ENCODE data around the gene MPC1L.

MPC1L gene

DNA sequence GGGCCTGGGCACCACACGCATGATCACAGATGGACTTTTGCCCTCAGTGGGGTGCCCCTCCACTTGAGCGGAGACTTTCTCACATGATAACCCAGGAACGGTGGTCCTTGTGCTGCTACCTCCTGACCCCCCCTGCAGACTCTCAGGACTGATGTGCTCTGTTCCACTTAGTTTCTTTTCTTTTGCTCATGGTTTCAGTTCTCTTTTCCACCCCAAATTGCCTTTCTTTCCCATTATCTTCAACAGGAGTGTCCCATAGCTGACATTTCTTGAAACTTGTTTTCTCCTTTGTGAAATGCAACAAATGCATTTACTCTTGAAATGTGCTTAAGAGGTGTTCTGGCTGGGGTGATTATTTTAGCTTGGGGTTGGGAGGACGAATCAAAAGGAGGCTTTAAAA is 9.0 kb downstream of the MPC1L start:
- DNase-seq = no peak

DNA sequence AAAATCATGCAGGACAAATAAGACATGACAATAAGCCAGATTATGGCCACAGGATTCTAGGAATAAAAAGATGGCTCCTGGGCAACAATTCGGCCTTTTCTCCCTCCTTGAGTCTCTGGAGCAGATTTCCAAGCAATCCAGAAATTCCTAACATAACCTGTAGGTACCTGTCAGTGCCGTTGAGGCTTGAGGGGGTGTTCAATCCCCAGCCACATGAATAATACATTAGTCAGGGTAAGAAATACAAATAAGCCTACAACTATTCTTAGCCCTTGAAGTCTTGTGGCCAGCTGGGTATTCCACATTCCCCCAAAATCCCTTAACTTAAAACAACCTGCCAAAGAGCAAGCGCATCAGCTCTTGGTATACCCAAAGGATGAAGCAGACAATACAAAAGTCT is 14.5 kb downstream of the MPC1L start:
- DNase-seq = no peak

GRCh38 chrX:40644176-40644575 is 20.9 kb downstream of the MPC1L start:
- DNase-seq = no peak

GRCh38 chrX:40644821-40645358 is 21.7 kb downstream of the MPC1L start:
- DNase-seq = no peak

GRCh38 chrX:40646489-40647306 is 23.5 kb downstream of the MPC1L start:
- no peak for DNase-seq

GRCh38 chrX:40647307-40648197 is 24.3 kb downstream of the MPC1L start, which contains the start of gene CXorf38:
Gene CXorf38 (minus strand): TSS chrX:40647561. CDS start chrX:40647520, 41 bp downstream.
- DNase-seq = peak; percentile 64

DNA sequence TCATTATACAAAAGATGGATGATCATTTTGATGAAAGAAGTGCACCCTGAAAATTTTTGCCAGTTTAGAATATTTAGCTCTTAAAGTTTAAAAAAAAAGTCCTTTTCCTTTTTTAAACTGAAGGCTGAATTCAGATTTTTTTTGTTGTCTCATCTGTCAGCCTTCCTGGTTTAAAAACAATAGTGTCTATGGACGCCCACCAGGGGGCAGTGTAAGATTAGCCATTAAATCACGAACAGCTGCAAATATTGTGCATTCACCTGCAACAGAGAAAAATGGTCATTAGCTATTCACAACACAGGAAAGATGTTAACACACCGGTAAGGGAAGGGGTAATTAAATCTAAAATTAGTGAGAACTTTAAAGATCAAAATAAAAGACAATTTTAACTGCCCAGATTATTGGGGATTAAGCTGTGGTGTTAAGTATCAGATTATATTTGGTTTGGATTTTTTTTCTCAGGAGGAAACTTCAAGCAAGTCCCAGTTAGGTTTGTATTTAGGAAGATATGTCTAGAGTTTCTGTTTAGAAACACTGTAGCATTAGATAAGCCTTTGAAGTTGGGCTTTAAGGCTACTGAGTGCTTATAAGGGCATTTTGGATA is 28.5 kb downstream of the MPC1L start:
- peak; percentile 7 for DNase-seq

GRCh38 chrX:40652664-40653063 is 29.4 kb downstream of the MPC1L start:
- no peak for DNase-seq

DNA sequence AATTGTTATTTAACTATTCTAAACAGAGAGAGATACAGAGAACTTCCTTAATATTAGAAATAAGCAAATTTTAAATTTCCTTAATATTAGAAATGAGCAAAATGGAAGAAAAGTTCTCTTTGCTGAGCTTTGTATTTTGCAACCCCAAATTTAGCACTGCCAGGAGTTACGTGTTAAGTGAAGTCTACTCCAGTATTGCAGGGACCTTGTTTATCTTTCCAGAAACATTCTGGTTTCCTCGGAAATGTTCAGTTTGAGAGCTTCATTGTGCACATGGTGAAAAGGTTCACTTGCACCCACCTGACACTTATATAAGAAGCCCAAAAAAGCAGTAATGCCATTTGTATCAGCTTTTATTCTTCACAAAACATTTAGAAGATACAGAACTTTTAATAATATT is 30.3 kb downstream of the MPC1L start:
- DNase-seq = no peak

- no peak for DNase-seq
Measured at GRCh38 chrX:40660381-40660780, 37.2 kb downstream of the MPC1L start.

- DNase-seq = no peak
Measured at GRCh38 chrX:40661489-40661888, 38.3 kb downstream of the MPC1L start.

DNA sequence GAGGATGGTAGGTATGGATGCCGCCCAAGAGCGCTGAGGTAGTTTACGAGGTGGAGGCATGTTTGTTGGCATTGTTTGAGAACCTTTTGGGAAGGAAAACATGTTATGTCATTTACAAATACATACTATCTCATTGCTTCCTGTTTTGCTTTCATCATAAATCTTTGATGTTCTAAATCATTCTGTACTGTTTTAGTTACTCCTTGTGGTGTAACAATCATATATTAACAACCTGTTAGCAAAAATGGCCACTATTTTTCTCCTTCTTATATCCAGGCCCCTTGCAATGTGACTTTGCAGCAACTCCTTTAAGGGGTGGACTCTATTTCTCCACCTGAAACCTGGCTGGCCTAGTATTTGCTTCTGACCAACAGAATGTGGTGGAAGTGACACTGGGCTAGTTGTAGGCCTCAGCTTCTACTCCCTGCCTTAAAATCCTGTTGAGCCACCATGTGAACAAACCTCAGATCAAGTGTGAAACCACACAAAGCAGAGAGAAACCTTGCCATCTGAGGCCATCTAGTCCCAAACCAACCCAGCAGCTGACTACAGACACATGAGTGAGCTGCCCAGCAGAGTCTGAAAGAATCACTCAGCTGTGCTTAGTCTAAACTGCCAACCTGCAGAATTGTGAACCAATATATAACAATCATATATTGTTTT is 40.0 kb downstream of the MPC1L start:
- no peak for DNase-seq

DNA sequence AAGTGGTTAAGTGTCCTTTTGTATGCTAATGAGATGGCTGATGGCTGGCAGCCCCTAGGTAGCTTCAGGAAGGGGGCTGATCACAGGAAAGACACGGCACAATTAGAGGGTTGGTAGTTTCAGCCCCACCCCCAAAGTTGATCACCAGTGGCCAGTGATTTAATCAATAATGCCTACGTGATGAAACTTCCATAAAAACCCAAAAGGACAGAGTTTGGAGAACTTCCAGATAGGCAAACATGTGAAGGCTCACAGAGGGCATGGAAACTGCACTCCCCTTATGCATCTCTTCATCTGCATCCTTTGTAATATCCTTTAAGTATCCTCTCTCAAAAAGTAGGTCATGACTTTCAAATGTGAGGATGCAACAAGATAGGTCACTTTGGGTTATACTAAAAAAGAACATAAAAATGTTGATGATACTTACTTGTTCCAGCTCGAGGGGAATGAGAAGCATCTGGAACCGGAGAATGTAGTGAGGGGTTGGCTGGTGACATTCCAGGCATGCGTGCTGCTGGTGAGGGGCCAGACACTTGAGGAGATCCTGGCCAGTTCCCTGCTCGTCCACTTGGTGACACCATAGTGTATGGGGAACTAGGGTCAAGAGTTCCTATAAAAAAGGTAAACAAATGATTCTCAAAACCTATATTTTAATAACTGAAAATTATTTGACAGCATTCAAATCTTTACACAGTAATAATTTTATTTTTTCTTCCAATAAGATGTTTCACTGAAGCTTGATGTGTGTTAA is 40.8 kb downstream of the MPC1L start:
- no peak for DNase-seq

- DNase-seq = no peak
Measured at GRCh38 chrX:40671126-40671525, 47.9 kb downstream of the MPC1L start.

Measured in NCI-H510A (cell line).